ENCODE results near the gene SERPINB3. TPM values are rescaled to one million over a fixed set of nuclear protein-coding genes. Genes with fewer than 3 reads are reported as not detected.

The SERPINB3 gene
- total RNA-seq, 1 experiment from 2014 or later, result not detected

DNA sequence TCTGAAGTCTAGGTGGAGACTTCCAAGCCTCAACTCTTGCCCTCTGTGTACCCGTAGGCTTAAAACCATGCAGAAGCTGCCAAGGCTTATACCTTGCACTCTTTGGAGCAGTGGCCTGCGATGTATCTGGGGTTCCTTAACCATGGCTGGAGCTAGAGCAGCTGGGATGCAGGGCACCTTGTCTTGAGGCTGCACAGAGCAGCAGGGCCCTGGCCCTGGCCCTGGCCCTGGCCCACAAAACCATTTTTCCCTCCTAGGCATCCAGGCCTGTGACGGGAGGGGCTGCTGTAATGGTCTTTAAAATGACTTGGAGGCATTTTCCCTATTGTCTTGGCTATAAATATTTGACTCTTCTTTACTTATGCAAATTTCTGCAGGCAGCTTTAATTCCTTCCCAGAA is 36.8 kb downstream of the SERPINB3 start:
- Histone ChIP-seq H3K4me1 (no peaks in the 10 kb centered on the region), H3K4me3 (ENCODE audit: low read depth, low read length) (no peak overlapping the region), H3K27me3 (replicated peaks; ENCODE audit: control insufficient read depth, insufficient read depth, low read length) (no peaks in the 10 kb centered on the region), H3K9me3 (no peaks in the 10 kb centered on the region), H3K36me3 (ENCODE audit: control insufficient read depth, insufficient read depth, low read length) (no peaks in the 10 kb centered on the region)
- DNase-seq, result no peak
- no TSS peak for BruUV-seq (replicated peaks)
- Mint-ChIP-seq H3K9me3 (ENCODE audit: unreplicated experiment) (peaks cover 23% of the 10 kb centered on the region), H3K27me3 (ENCODE audit: insufficient read depth, unreplicated experiment) (no peaks in the 10 kb centered on the region), H3K4me1 (ENCODE audit: low read depth, unreplicated experiment) (no peaks in the 10 kb centered on the region), H3K27ac (ENCODE audit: unreplicated experiment) (no peak overlapping the region), H3K36me3 (ENCODE audit: insufficient read depth, unreplicated experiment) (no peaks in the 10 kb centered on the region), H3K4me3 (ENCODE audit: unreplicated experiment) (no peak overlapping the region)
- CTCF ChIA-PET, result no interaction called here
- POLR2A ChIA-PET, result no interaction called here
- intact Hi-C loops (cut with micrococcal nuclease; ENCODE audit: unreplicated experiment), result no loop called here
- TF ChIP-seq, protein P1, sequence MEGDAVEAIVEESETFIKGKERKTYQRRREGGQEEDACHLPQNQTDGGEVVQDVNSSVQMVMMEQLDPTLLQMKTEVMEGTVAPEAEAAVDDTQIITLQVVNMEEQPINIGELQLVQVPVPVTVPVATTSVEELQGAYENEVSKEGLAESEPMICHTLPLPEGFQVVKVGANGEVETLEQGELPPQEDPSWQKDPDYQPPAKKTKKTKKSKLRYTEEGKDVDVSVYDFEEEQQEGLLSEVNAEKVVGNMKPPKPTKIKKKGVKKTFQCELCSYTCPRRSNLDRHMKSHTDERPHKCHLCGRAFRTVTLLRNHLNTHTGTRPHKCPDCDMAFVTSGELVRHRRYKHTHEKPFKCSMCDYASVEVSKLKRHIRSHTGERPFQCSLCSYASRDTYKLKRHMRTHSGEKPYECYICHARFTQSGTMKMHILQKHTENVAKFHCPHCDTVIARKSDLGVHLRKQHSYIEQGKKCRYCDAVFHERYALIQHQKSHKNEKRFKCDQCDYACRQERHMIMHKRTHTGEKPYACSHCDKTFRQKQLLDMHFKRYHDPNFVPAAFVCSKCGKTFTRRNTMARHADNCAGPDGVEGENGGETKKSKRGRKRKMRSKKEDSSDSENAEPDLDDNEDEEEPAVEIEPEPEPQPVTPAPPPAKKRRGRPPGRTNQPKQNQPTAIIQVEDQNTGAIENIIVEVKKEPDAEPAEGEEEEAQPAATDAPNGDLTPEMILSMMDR (IDR thresholded peaks at IDR 0.05; ENCODE audit: insufficient read depth in 1 of 2, low read depth in 1 of 2, low read length in 1 of 2, severe bottlenecking in 1 of 2, unreplicated experiment in 1 of 2), result no peak

DNA sequence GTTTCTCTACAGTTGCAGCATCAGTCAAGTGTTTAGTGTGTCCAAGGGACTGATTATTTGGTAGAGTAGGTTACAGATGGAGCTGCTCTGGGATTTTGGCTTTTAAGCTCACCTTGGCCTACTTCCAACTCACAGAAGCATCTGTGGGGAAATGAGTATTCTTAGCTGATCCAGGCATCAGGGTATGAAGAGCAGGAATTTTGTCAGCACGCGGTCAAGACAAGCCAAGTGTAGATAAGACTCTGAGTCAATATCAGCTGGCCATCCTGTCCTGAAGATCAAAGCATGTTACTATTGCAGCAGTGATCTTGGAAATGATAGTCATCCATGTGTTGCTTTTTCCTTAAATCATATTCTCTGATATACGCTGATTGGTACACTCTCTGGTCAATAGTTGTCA is 42.0 kb downstream of the SERPINB3 start:
- TF ChIP-seq, protein P1 (IDR thresholded peaks at IDR 0.05; ENCODE audit: insufficient read depth in 1 of 2, low read depth in 1 of 2, low read length in 1 of 2, severe bottlenecking in 1 of 2, unreplicated experiment in 1 of 2), result no peak
- no peaks in the 10 kb centered on the region for H3K4me1 ChIP-seq
- Mint-ChIP-seq H3K4me1 (ENCODE audit: low read depth, unreplicated experiment) (no peaks in the 10 kb centered on the region), H3K9me3 (ENCODE audit: unreplicated experiment) (no peaks in the 10 kb centered on the region), H3K36me3 (ENCODE audit: insufficient read depth, unreplicated experiment) (no peaks in the 10 kb centered on the region), H3K4me3 (ENCODE audit: unreplicated experiment) (no peak overlapping the region), H3K27ac (ENCODE audit: unreplicated experiment) (no peak overlapping the region), H3K27me3 (ENCODE audit: insufficient read depth, unreplicated experiment) (no peaks in the 10 kb centered on the region)
- H3K4me3 ChIP-seq (ENCODE audit: low read depth, low read length), result no peak overlapping the region
- no peaks in the 10 kb centered on the region for H3K9me3 ChIP-seq
- no peaks in the 10 kb centered on the region for H3K36me3 ChIP-seq (ENCODE audit: control insufficient read depth, insufficient read depth, low read length)
- intact Hi-C loops (cut with micrococcal nuclease; ENCODE audit: unreplicated experiment), result no loop called here
- ChIA-PET POLR2A (no interaction called here), CTCF (no interaction called here)
- DNase-seq, result no peak
- no peaks in the 10 kb centered on the region for H3K27me3 ChIP-seq (replicated peaks; ENCODE audit: control insufficient read depth, insufficient read depth, low read length)
- BruUV-seq (replicated peaks), result no TSS peak

DNA sequence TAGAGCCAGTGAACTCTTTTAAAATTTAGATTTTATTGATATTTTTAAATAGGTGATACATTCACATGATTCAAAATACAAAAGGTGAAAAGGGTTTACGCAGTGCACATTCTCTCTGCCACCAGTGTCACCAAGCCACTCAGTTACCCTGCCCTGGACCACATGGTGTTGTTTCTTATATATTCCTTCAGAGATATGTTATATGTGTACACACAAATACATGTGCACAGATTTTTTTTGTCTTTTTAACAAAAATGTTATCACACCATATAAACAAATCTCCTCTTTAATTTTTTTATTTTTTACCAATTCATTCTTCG is 43.8 kb downstream of the SERPINB3 start:
- no peaks in the 10 kb centered on the region for H3K36me3 ChIP-seq (ENCODE audit: control insufficient read depth, insufficient read depth, low read length)
- H3K4me1 Mint-ChIP-seq (ENCODE audit: low read depth, unreplicated experiment), result no peaks in the 10 kb centered on the region
- H3K4me3 ChIP-seq (ENCODE audit: low read depth, low read length), result no peak overlapping the region
- no peak overlapping the region for H3K4me3 Mint-ChIP-seq (ENCODE audit: unreplicated experiment)
- intact Hi-C loops (cut with micrococcal nuclease; ENCODE audit: unreplicated experiment), result no loop called here
- H3K27me3 ChIP-seq (replicated peaks; ENCODE audit: control insufficient read depth, insufficient read depth, low read length), result no peaks in the 10 kb centered on the region
- H3K9me3 Mint-ChIP-seq (ENCODE audit: unreplicated experiment), result no peaks in the 10 kb centered on the region
- H3K27me3 Mint-ChIP-seq (ENCODE audit: insufficient read depth, unreplicated experiment), result no peaks in the 10 kb centered on the region
- no peak for DNase-seq
- no peaks in the 10 kb centered on the region for H3K9me3 ChIP-seq
- ChIA-PET POLR2A (no interaction called here), CTCF (no interaction called here)
- no peak overlapping the region for H3K27ac Mint-ChIP-seq (ENCODE audit: unreplicated experiment)
- TF ChIP-seq, protein P1 (IDR thresholded peaks at IDR 0.05; ENCODE audit: insufficient read depth in 1 of 2, low read depth in 1 of 2, low read length in 1 of 2, severe bottlenecking in 1 of 2, unreplicated experiment in 1 of 2), result no peak
- no peaks in the 10 kb centered on the region for H3K4me1 ChIP-seq
- BruUV-seq (replicated peaks), result no TSS peak
- H3K36me3 Mint-ChIP-seq (ENCODE audit: insufficient read depth, unreplicated experiment), result no peaks in the 10 kb centered on the region
